GM18520 (cell line): ENCODE data around the gene ME3.

Source experiments
- ATAC-seq: cut with Tn5 transposase; IDR thresholded peaks from one replicate; pipeline ENCODE4 v1.9.1; 2021; ENCODE audit not compliant: unreplicated experiment

The ME3 gene

GRCh38 chr11:86468169-86468568 is 204.2 kb downstream of the ME3 start:
- ATAC-seq, result no peak

- ATAC-seq, result no peak
These were observed 207.8 kb downstream of the ME3 start for GRCh38 chr11:86464509-86465221.

GRCh38 chr11:86463955-86464354 is 208.5 kb downstream of the ME3 start:
- no peak for ATAC-seq

GRCh38 chr11:86463120-86463519 is 209.3 kb downstream of the ME3 start:
- no peak for ATAC-seq

GRCh38 chr11:86461892-86462291 is 210.5 kb downstream of the ME3 start:
- no peak for ATAC-seq

- ATAC-seq, result no peak
These were observed 211.7 kb downstream of the ME3 start for GRCh38 chr11:86460461-86461385.

- ATAC-seq, result no peak
These were observed 212.5 kb downstream of the ME3 start for GRCh38 chr11:86459682-86460460.

GRCh38 chr11:86459002-86459385 is 213.4 kb downstream of the ME3 start:
- ATAC-seq, result no peak

- no peak for ATAC-seq
These were observed 214.0 kb downstream of the ME3 start for GRCh38 chr11:86458294-86459001.

GRCh38 chr11:86456075-86456939 is 216.1 kb downstream of the ME3 start:
- peak; percentile 62 for ATAC-seq

GRCh38 chr11:86453290-86454030 is 219.0 kb downstream of the ME3 start:
- no peak for ATAC-seq

GRCh38 chr11:86449993-86450629 is 222.3 kb downstream of the ME3 start:
- no peak for ATAC-seq

- no peak for ATAC-seq
These were observed 224.5 kb downstream of the ME3 start for GRCh38 chr11:86447763-86448480.

- ATAC-seq, result no peak
These were observed 225.5 kb downstream of the ME3 start for GRCh38 chr11:86446924-86447285.

GRCh38 chr11:86446163-86446923 is 226.1 kb downstream of the ME3 start:
- no peak for ATAC-seq

GRCh38 chr11:86444981-86445380 is 227.4 kb downstream of the ME3 start:
- no peak for ATAC-seq

- ATAC-seq, result no peak
These were observed 229.0 kb downstream of the ME3 start for GRCh38 chr11:86443415-86443814.
